ENCODE measurements around the gene GIT2.
"Not testable (repeated sequence)": the region's sequence is repeated elsewhere in the genome, so short reads cannot be mapped to it uniquely, and the experiment has no call there.

Gene GIT2

DNA sequence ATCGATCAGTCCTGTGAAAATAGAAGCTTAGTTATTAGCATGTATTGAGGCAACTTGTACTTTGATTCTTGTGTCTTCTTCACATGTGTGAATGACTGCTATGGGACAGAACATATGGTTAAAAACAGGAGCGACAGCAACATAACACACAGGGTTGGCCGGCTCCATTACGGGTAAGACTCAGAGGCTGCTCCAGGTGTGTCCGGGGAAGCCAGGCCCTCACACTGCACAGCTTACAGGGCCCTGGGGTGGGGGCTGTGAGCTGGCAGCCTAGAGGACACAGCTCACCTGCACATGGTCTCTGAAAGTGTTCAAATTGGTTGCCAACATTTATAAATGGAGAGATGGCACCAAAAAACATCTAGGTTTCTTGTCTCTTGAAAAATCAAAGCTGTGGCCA lies 65.0 kb downstream of the GIT2 start:
- H3K4me1 ChIP-seq (ENCODE audit: control insufficient read depth, insufficient read depth, low read depth, low read length), result peaks cover 2% of the 10 kb centered on the region

GRCh38 chr12:109930028-109930800 lies 66.0 kb downstream of the GIT2 start:
- H2BK120ac ChIP-seq (ENCODE audit: low read depth, low read length), result no peak overlapping the region
- no peak overlapping the region for H2BK12ac ChIP-seq (ENCODE audit: low read length in 2 of 2)
- no peak overlapping the region for H3K4me3 ChIP-seq (ENCODE audit: insufficient read depth in 1 of 2, low read depth in 1 of 2, low read length in 2 of 2)
- H3K9me3 ChIP-seq (ENCODE audit: control insufficient read depth, low read length), result no peaks in the 10 kb centered on the region
- no peak overlapping the region for H3K4ac ChIP-seq (ENCODE audit: low read depth in 1 of 2, low read length in 2 of 2)
- DNase-seq, result no peak
- no peak overlapping the region for H2AK5ac ChIP-seq (ENCODE audit: low read length, severe bottlenecking)
- peaks cover 2% of the 10 kb centered on the region for H3K4me1 ChIP-seq (ENCODE audit: control insufficient read depth, insufficient read depth, low read depth, low read length)
- no peak overlapping the region for H3K27ac ChIP-seq (ENCODE audit: low read length, poor library complexity, severe bottlenecking)
- H3K36me3 ChIP-seq (ENCODE audit: control insufficient read depth in 1 of 2, insufficient read depth in 2 of 2, low read depth in 1 of 2, low read length in 2 of 2), result peaks cover 54 to 72% of the 10 kb centered on the region in 2 experiments
- H3K23ac ChIP-seq (ENCODE audit: low read length in 2 of 2), result no peak overlapping the region
- H3K9ac ChIP-seq (ENCODE audit: low read length), result no peak overlapping the region
- no peak overlapping the region for H4K91ac ChIP-seq (ENCODE audit: low read length)
- no peak overlapping the region for H4K8ac ChIP-seq (ENCODE audit: low read length)
- H3K27me3 ChIP-seq (ENCODE audit: control insufficient read depth in 1 of 2, insufficient read depth in 1 of 2, low read length in 2 of 2), result no peaks in the 10 kb centered on the region
- WGBS, result 92% methylated on average over 16 of the region's 16 CpGs
- H2AFZ ChIP-seq (ENCODE audit: low read depth, low read length), result no peak overlapping the region
- no peak overlapping the region for H3K4me2 ChIP-seq (ENCODE audit: low read length, poor library complexity, severe bottlenecking)
- H2BK15ac ChIP-seq (ENCODE audit: low read depth, poor library complexity, severe bottlenecking), result no peak overlapping the region
- no peak overlapping the region for H2BK5ac ChIP-seq (ENCODE audit: low read depth, low read length, poor library complexity, severe bottlenecking)
- no peak overlapping the region for H3K14ac ChIP-seq (ENCODE audit: low read length in 2 of 2)
- H3K18ac ChIP-seq (ENCODE audit: low read depth in 1 of 2, low read length in 2 of 2), result no peak overlapping the region
- peaks cover 6% of the 10 kb centered on the region for H3K79me1 ChIP-seq (replicated peaks; ENCODE audit: low read length, poor library complexity, severe bottlenecking)

More for the DNA sequence above, 65.0 kb downstream of the GIT2 start:
- no peak overlapping the region for H3K14ac ChIP-seq (ENCODE audit: low read length in 2 of 2)
- H4K8ac ChIP-seq (ENCODE audit: low read length), result no peak overlapping the region
- H2AFZ ChIP-seq (ENCODE audit: low read depth, low read length), result no peak overlapping the region
- peaks cover 7% of the 10 kb centered on the region for H3K79me1 ChIP-seq (replicated peaks; ENCODE audit: low read length, poor library complexity, severe bottlenecking)
- H3K36me3 ChIP-seq (ENCODE audit: control insufficient read depth in 1 of 2, insufficient read depth in 2 of 2, low read depth in 1 of 2, low read length in 2 of 2), result peaks cover 53 to 81% of the 10 kb centered on the region in 2 experiments
- H3K23ac ChIP-seq (ENCODE audit: low read length in 2 of 2), result no peak overlapping the region
- H2BK12ac ChIP-seq (ENCODE audit: low read length in 2 of 2), result no peak overlapping the region
- H3K27me3 ChIP-seq (ENCODE audit: control insufficient read depth in 1 of 2, insufficient read depth in 1 of 2, low read length in 2 of 2), result no peaks in the 10 kb centered on the region
- H3K18ac ChIP-seq (ENCODE audit: low read depth in 1 of 2, low read length in 2 of 2), result no peak overlapping the region
- DNase-seq, result no peak
- H2BK120ac ChIP-seq (ENCODE audit: low read depth, low read length), result no peak overlapping the region
- no peaks in the 10 kb centered on the region for H3K9me3 ChIP-seq (ENCODE audit: control insufficient read depth, low read length)
- H2AK5ac ChIP-seq (ENCODE audit: low read length, severe bottlenecking), result no peak overlapping the region
- H2BK5ac ChIP-seq (ENCODE audit: low read depth, low read length, poor library complexity, severe bottlenecking), result no peak overlapping the region
- no peak overlapping the region for H3K4ac ChIP-seq (ENCODE audit: low read depth in 1 of 2, low read length in 2 of 2)
- 94% methylated on average over 5 of the region's 5 CpGs for WGBS
- H3K4me3 ChIP-seq (ENCODE audit: insufficient read depth in 1 of 2, low read depth in 1 of 2, low read length in 2 of 2), result no peak overlapping the region
- no peak overlapping the region for H3K4me2 ChIP-seq (ENCODE audit: low read length, poor library complexity, severe bottlenecking)
- no peak overlapping the region for H2BK15ac ChIP-seq (ENCODE audit: low read depth, poor library complexity, severe bottlenecking)
- H3K9ac ChIP-seq (ENCODE audit: low read length), result no peak overlapping the region
- no peak overlapping the region for H4K91ac ChIP-seq (ENCODE audit: low read length)
- H3K27ac ChIP-seq (ENCODE audit: low read length, poor library complexity, severe bottlenecking), result no peak overlapping the region

DNA sequence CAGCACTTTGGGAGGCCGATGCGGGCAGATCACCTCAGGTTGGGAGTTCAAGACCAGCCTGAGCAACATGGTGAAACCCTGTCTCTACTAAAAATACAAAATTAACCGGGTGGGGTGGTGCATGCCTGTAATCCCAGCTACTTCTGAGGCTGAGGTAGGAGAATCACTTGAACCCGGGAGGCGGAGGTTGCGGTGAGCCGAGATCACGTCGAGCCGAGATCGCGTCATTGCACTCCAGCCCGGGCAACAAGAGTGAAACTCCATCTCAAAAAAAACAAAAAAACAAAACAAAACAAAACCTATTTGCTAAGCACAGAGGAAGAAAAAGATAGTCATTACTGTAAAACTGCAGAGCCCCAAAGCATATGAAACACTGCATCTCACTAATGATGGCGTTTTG lies 66.8 kb downstream of the GIT2 start:
- H2AK5ac ChIP-seq (ENCODE audit: low read length, severe bottlenecking); H3K23ac ChIP-seq (ENCODE audit: low read length in 2 of 2); H2BK15ac ChIP-seq (ENCODE audit: low read depth, poor library complexity, severe bottlenecking); H3K18ac ChIP-seq (ENCODE audit: low read depth in 1 of 2, low read length in 2 of 2); H3K4me3 ChIP-seq (ENCODE audit: insufficient read depth in 1 of 2, low read depth in 1 of 2, low read length in 2 of 2); H3K27ac ChIP-seq (ENCODE audit: low read length, poor library complexity, severe bottlenecking); H3K14ac ChIP-seq (ENCODE audit: low read length in 2 of 2); H3K4ac ChIP-seq (ENCODE audit: low read depth in 1 of 2, low read length in 2 of 2); H3K79me1 ChIP-seq (replicated peaks; ENCODE audit: low read length, poor library complexity, severe bottlenecking); H3K9me3 ChIP-seq (ENCODE audit: control insufficient read depth, low read length); H3K4me1 ChIP-seq (ENCODE audit: control insufficient read depth, insufficient read depth, low read depth, low read length); H4K91ac ChIP-seq (ENCODE audit: low read length); H2BK120ac ChIP-seq (ENCODE audit: low read depth, low read length); H2AFZ ChIP-seq (ENCODE audit: low read depth, low read length); H2BK12ac ChIP-seq (ENCODE audit: low read length in 2 of 2); H4K8ac ChIP-seq (ENCODE audit: low read length); H3K27me3 ChIP-seq (ENCODE audit: control insufficient read depth in 1 of 2, insufficient read depth in 1 of 2, low read length in 2 of 2); DNase-seq; H2BK5ac ChIP-seq (ENCODE audit: low read depth, low read length, poor library complexity, severe bottlenecking); H3K4me2 ChIP-seq (ENCODE audit: low read length, poor library complexity, severe bottlenecking); H3K9ac ChIP-seq (ENCODE audit: low read length): not testable (repeated sequence)
- WGBS, result 97% methylated on average over 14 of the region's 14 CpGs
- peaks cover 56 to 72% of the 10 kb centered on the region in 2 experiments for H3K36me3 ChIP-seq (ENCODE audit: control insufficient read depth in 1 of 2, insufficient read depth in 2 of 2, low read depth in 1 of 2, low read length in 2 of 2)

DNA sequence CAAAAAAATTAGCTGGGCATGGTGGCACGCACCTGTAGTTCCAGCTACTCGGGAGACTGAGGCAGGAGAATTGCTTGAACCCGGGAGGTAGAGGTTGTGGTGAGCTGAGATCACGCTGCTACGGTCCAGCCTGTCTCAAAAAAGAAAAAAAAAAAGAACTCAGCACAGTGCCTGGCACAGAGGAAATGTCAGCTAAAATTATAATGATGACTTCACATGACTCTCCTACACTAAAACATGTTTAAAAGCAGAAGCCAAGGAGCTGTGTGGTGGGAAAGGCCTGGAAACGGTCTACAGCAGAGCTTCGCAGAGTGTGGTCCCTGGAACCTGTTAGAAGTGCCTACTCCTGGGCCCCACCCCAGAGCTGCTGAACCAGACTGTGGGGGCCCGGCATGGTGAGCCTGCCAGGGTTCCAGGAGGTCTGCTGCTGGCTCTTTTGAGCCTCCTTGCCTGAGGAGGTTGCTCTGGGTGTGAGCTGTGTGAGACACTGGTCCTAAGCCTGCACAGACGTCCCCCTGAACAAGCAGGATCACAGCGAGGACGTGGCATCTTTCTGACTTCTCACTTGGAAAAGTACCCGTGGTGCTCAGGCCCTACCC lies 68.0 kb downstream of the GIT2 start:
- H4K8ac ChIP-seq (ENCODE audit: low read length), result no peak overlapping the region
- H4K91ac ChIP-seq (ENCODE audit: low read length), result no peak overlapping the region
- peaks cover 62 to 67% of the 10 kb centered on the region in 2 experiments for H3K36me3 ChIP-seq (ENCODE audit: control insufficient read depth in 1 of 2, insufficient read depth in 2 of 2, low read depth in 1 of 2, low read length in 2 of 2)
- H3K14ac ChIP-seq (ENCODE audit: low read length in 2 of 2), result no peak overlapping the region
- H3K23ac ChIP-seq (ENCODE audit: low read length in 2 of 2), result no peak overlapping the region
- no peak overlapping the region for H3K18ac ChIP-seq (ENCODE audit: low read depth in 1 of 2, low read length in 2 of 2)
- H2BK120ac ChIP-seq (ENCODE audit: low read depth, low read length), result no peak overlapping the region
- H2BK12ac ChIP-seq (ENCODE audit: low read length in 2 of 2), result no peak overlapping the region
- 93% methylated on average over 12 of the region's 12 CpGs for WGBS
- H3K9ac ChIP-seq (ENCODE audit: low read length), result no peak overlapping the region
- no peak overlapping the region for H2BK5ac ChIP-seq (ENCODE audit: low read depth, low read length, poor library complexity, severe bottlenecking)
- H3K4me1 ChIP-seq (ENCODE audit: control insufficient read depth, insufficient read depth, low read depth, low read length), result peaks cover 2% of the 10 kb centered on the region
- no peak overlapping the region for H3K4me3 ChIP-seq (ENCODE audit: insufficient read depth in 1 of 2, low read depth in 1 of 2, low read length in 2 of 2)
- H3K4ac ChIP-seq (ENCODE audit: low read depth in 1 of 2, low read length in 2 of 2), result no peak overlapping the region
- no peak overlapping the region for H2AK5ac ChIP-seq (ENCODE audit: low read length, severe bottlenecking)
- no peak overlapping the region for H2AFZ ChIP-seq (ENCODE audit: low read depth, low read length)
- no peak overlapping the region for H3K4me2 ChIP-seq (ENCODE audit: low read length, poor library complexity, severe bottlenecking)
- no peaks in the 10 kb centered on the region for H3K27me3 ChIP-seq (ENCODE audit: control insufficient read depth in 1 of 2, insufficient read depth in 1 of 2, low read length in 2 of 2)
- peaks cover 5% of the 10 kb centered on the region for H3K79me1 ChIP-seq (replicated peaks; ENCODE audit: low read length, poor library complexity, severe bottlenecking)
- H3K9me3 ChIP-seq (ENCODE audit: control insufficient read depth, low read length), result no peaks in the 10 kb centered on the region
- no peak for DNase-seq
- H3K27ac ChIP-seq (ENCODE audit: low read length, poor library complexity, severe bottlenecking), result no peak overlapping the region
- H2BK15ac ChIP-seq (ENCODE audit: low read depth, poor library complexity, severe bottlenecking), result no peak overlapping the region
